ENCODE measurements around the gene PPFIA3.

GRCh38 chr19:49125025-49125731 lies 5.8 kb downstream of the PPFIA3 start:
- no peak for TF ChIP-seq POLR2AphosphoS5 (IDR thresholded peaks at IDR 0.05; ENCODE audit: low read depth, low read length)
- TF ChIP-seq, protein P1, sequence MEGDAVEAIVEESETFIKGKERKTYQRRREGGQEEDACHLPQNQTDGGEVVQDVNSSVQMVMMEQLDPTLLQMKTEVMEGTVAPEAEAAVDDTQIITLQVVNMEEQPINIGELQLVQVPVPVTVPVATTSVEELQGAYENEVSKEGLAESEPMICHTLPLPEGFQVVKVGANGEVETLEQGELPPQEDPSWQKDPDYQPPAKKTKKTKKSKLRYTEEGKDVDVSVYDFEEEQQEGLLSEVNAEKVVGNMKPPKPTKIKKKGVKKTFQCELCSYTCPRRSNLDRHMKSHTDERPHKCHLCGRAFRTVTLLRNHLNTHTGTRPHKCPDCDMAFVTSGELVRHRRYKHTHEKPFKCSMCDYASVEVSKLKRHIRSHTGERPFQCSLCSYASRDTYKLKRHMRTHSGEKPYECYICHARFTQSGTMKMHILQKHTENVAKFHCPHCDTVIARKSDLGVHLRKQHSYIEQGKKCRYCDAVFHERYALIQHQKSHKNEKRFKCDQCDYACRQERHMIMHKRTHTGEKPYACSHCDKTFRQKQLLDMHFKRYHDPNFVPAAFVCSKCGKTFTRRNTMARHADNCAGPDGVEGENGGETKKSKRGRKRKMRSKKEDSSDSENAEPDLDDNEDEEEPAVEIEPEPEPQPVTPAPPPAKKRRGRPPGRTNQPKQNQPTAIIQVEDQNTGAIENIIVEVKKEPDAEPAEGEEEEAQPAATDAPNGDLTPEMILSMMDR (IDR thresholded peaks at IDR 0.05; ENCODE audit: control extremely low read depth in 1 of 3, insufficient read depth in 1 of 3, low read depth in 1 of 3, low read length in 3 of 3): no peak
- TF ChIP-seq EZH2 (IDR thresholded peaks at IDR 0.05; ENCODE audit: low read depth, low read length, severe bottlenecking): no peak

Measured in H1 (cell line).